Endodermal cell (in vitro differentiated cells): Measurements from ENCODE around the gene MUC12. TPM values are rescaled to one million over a fixed set of nuclear protein-coding genes. Genes with fewer than 3 reads are reported as not detected.

Source experiments
- DNase-seq: peaks from one replicate; pipeline ENCODE4 v3.0.0-alpha.2; 2017
- H3K27ac ChIP-seq: 2 replicates; pipeline ENCODE4 v1.5.1; 2013; ENCODE audit warnings: mild to moderate bottlenecking, low read depth, low read length, moderate library complexity
- H3K27me3 ChIP-seq: 2 replicates; pipeline ENCODE4 v1.6.1; 2013; ENCODE audit warnings: mild to moderate bottlenecking, low read length, moderate library complexity; ENCODE audit not compliant: insufficient read depth, control insufficient read depth, poor library complexity, severe bottlenecking
- H3K36me3 ChIP-seq: 2 replicates; pipeline ENCODE4 v1.7.0; 2013; ENCODE audit warnings: mild to moderate bottlenecking, low read length, moderate library complexity; ENCODE audit not compliant: control insufficient read depth, insufficient read depth
- H3K4me1 ChIP-seq: one replicate; pipeline ENCODE4 v1.7.0; 2013; ENCODE audit warnings: low read length; ENCODE audit not compliant: control insufficient read depth, insufficient read depth
- H3K4me3 ChIP-seq: 2 replicates; pipeline ENCODE4 v1.5.1; 2013; ENCODE audit warnings: mild to moderate bottlenecking, low read length, moderate library complexity
- H3K9ac ChIP-seq: 2 replicates; pipeline ENCODE4 v1.6.1; 2013; ENCODE audit warnings: mild to moderate bottlenecking, low read length, moderate library complexity; ENCODE audit not compliant: poor library complexity, severe bottlenecking; ENCODE audit errors: extremely low read depth
- H3K9me3 ChIP-seq: 2 replicates; pipeline ENCODE4 v1.6.1; 2013; ENCODE audit warnings: mild to moderate bottlenecking, low read length, moderate library complexity; ENCODE audit not compliant: control insufficient read depth
- H3K27ac Mint-ChIP-seq: 2 replicates; pipeline ENCODE4 v1.8.0; 2020; ENCODE audit warnings: mixed read lengths
- H3K27me3 Mint-ChIP-seq: 2 replicates; pipeline ENCODE4 v1.8.0; 2021; ENCODE audit warnings: mild to moderate bottlenecking, mixed read lengths; ENCODE audit not compliant: insufficient read depth
- H3K36me3 Mint-ChIP-seq: 2 replicates; pipeline ENCODE4 v1.8.0; 2020; ENCODE audit warnings: low read depth, mixed read lengths
- H3K4me1 Mint-ChIP-seq: 2 replicates; pipeline ENCODE4 v1.8.0; 2020; ENCODE audit warnings: mixed read lengths
- H3K4me3 Mint-ChIP-seq: 2 replicates; pipeline ENCODE4 v1.8.0; 2020; ENCODE audit warnings: mild to moderate bottlenecking, moderate library complexity, mixed read lengths
- H3K9me3 Mint-ChIP-seq: 2 replicates; pipeline ENCODE4 v1.8.0; 2020; ENCODE audit warnings: mild to moderate bottlenecking, mixed read lengths
- WGBS, 2 experiments: methylation state at CpG; one replicate each; pipeline versions ENCODE4 v1.1.5 to v1.1.7; 2013; ENCODE audit warnings: missing lambda C conversion rate in 2 of 2, mixed read lengths in 1 of 2; ENCODE audit not compliant: insufficient coverage in 1 of 2, insufficient read length in 1 of 2; 5-methylcytosine and 5-hydroxymethylcytosine counted together
- total RNA-seq, 2 donors: library from RNA; stranded (reverse); fragmentation: NEBNext Ultra II Directional in 1 of 2; extraction: Animal tissue kit (Norgen Biotek cat#: 25700) in 1 of 2; gene quantifications; 2 replicates in 1 of 2; 3 replicates in 1 of 2; pipeline ENCODE4 v1.2.1, GENCODE V29; 2021
- TF ChIP-seq, protein P1 (sequence below): fragments of 200-600 bp; sonication (generic); conservative IDR thresholded peaks from 2 replicates; pipeline ENCODE4 v1.5.0; 2021; ENCODE audit warnings: antibody characterized with exemption, mild to moderate bottlenecking

The MUC12 gene
- total RNA-seq, 2 donors from 2014 or later, result 2.9 to 3.3 TPM

DNA sequence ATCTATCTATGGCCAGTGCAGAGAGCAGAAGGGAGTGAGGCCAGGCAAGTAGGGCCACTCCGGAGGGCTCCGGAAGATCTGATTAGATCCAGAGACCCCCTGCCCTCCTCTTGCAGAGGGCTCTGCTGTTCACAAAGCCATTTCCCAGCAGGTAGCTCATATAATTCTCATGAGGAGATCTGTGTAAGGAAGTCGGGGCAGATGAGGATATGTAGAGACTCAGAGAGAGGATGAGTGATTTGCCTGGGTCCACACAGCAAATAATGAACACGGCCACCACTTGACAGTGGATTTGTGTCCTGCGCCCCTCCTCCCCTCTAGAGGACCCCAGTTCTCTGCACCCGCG, 2.6 kb downstream of the MUC12 start:
- H3K9me3 ChIP-seq, result no peaks in the 10 kb centered on the region
- peaks cover 15% of the 10 kb centered on the region for H3K27me3 ChIP-seq
- Mint-ChIP-seq H3K9me3 (peaks cover 2% of the 10 kb centered on the region), H3K4me1 (peaks cover 12% of the 10 kb centered on the region), H3K27ac (no peak overlapping the region), H3K36me3 (no peaks in the 10 kb centered on the region), H3K4me3 (no peak overlapping the region), H3K27me3 (peaks cover 11% of the 10 kb centered on the region)
- no peak overlapping the region for H3K4me3 ChIP-seq
- no peak overlapping the region for H3K27ac ChIP-seq
- H3K4me1 ChIP-seq, result no peaks in the 10 kb centered on the region
- H3K36me3 ChIP-seq, result no peaks in the 10 kb centered on the region
- WGBS, 2 experiments, result 66 to 69% methylated on average over 7 of the region's 7 CpGs
- H3K9ac ChIP-seq, result no peak overlapping the region
- TF ChIP-seq, protein P1, sequence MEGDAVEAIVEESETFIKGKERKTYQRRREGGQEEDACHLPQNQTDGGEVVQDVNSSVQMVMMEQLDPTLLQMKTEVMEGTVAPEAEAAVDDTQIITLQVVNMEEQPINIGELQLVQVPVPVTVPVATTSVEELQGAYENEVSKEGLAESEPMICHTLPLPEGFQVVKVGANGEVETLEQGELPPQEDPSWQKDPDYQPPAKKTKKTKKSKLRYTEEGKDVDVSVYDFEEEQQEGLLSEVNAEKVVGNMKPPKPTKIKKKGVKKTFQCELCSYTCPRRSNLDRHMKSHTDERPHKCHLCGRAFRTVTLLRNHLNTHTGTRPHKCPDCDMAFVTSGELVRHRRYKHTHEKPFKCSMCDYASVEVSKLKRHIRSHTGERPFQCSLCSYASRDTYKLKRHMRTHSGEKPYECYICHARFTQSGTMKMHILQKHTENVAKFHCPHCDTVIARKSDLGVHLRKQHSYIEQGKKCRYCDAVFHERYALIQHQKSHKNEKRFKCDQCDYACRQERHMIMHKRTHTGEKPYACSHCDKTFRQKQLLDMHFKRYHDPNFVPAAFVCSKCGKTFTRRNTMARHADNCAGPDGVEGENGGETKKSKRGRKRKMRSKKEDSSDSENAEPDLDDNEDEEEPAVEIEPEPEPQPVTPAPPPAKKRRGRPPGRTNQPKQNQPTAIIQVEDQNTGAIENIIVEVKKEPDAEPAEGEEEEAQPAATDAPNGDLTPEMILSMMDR, result no peak
- no peak for DNase-seq

DNA sequence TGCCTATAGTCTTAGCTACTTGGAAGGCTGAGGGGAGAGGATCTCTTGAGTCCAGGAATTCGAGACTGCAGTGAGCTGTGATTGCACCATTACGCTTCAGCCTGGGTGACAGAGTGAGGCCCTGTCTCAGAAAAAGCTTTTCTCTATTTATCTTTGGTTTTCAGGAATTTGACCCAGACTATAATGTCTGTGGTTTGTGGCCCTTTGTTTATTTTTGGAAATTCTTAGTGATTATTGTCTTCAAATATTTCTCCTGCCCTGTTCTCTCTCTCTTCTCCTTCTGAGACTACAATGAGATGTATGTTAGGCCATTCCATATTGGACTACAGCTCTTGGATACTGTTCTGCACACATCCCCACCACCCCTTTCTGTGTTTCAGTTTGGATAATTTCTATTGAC, 4.7 kb downstream of the MUC12 start:
- Histone ChIP-seq H3K9ac (no peak overlapping the region), H3K27me3 (no peaks in the 10 kb centered on the region), H3K9me3 (no peaks in the 10 kb centered on the region), H3K4me3 (no peak overlapping the region), H3K36me3 (no peaks in the 10 kb centered on the region), H3K27ac (no peak overlapping the region), H3K4me1 (no peaks in the 10 kb centered on the region)
- DNase-seq, result no peak
- TF ChIP-seq, protein P1, result no peak
- Mint-ChIP-seq H3K9me3 (peaks cover 2% of the 10 kb centered on the region), H3K27me3 (no peaks in the 10 kb centered on the region), H3K4me1 (no peaks in the 10 kb centered on the region), H3K4me3 (no peak overlapping the region), H3K36me3 (no peaks in the 10 kb centered on the region), H3K27ac (no peak overlapping the region)
- WGBS, 2 experiments, result 90 to 100% methylated on average over 2 of the region's 2 CpGs

DNA sequence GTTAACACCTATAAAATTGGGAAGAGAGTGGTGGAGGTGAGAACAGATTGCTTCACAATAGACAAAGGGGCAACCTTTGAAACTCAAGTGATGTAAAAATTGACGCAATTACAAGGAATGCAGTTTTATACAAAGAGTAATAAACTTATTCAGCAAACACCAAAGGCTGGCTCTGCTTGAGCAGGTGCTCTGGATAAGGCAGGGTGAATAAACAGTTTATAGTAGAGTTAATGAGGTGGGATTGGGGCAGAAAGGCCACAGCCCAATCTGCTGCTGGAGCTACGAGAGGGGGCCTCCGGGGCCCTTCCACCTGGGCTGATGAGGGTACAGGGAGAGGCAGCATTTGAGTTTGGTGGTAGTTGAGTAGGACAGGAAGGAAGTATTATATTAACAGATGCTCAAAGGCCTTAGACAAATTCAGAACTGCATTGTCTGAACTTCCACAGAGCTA, 6.0 kb downstream of the MUC12 start:
- Histone ChIP-seq H3K9ac (no peak overlapping the region), H3K4me3 (no peak overlapping the region), H3K27ac (no peak overlapping the region), H3K4me1 (no peaks in the 10 kb centered on the region), H3K9me3 (no peaks in the 10 kb centered on the region), H3K36me3 (no peaks in the 10 kb centered on the region), H3K27me3 (no peaks in the 10 kb centered on the region)
- TF ChIP-seq, protein P1, result no peak
- H3K27me3 Mint-ChIP-seq, result no peaks in the 10 kb centered on the region
- no peak for DNase-seq
- no peaks in the 10 kb centered on the region for H3K4me1 Mint-ChIP-seq
- WGBS, 2 experiments, result 89 to 94% methylated on average over 3 of the region's 3 CpGs
- H3K27ac Mint-ChIP-seq, result no peak overlapping the region
- no peak overlapping the region for H3K4me3 Mint-ChIP-seq
- H3K9me3 Mint-ChIP-seq, result peaks cover 2% of the 10 kb centered on the region
- no peaks in the 10 kb centered on the region for H3K36me3 Mint-ChIP-seq
